ENCODE measurements around the gene CLMN.
"Not testable (repeated sequence)": the region's sequence is repeated elsewhere in the genome, so short reads cannot be mapped to it uniquely, and the experiment has no call there.

CLMN gene

DNA sequence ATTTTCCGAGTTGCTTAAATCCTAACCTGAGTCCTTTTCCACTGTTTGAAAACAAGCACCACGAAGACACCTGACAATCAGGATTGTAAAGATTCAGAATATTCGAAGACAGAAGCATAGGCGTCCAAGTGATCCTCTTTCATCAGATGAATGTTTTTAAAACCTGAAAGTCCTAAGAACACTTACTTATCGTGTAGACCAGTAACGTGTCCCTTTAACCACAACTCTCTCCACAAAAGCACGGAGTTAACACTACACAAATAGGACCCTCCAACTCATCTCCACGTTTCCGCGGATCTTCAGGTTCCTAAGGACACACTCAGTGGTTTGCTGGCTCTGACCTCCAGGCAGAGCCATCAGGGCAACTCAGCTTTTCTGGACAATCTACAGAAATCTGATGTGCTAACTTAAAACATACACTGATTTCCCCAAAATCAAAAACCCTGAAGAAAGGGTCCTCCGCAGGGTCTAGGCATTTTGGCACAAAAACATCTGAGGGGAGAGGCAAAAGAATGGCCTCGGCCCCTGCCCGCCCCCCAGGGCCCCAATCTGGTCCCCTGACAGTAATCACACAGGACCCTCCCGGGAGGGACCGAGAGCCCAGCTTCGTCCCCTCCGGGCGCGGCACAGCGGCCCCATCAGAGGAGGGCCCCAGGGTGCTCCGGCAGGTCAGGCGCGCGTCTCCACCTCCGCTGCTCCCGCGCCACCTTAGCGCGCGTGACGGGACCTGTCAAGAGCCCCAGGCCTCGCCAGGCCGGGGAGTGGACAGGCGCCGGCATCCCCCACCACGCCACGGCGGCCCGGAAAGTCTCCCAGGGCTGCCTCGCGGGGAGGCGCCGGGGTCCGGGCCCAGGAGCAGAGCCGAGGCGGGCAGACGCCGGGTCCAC, 163.3 kb downstream of the CLMN start:
- no peak for DNase-seq

DNA sequence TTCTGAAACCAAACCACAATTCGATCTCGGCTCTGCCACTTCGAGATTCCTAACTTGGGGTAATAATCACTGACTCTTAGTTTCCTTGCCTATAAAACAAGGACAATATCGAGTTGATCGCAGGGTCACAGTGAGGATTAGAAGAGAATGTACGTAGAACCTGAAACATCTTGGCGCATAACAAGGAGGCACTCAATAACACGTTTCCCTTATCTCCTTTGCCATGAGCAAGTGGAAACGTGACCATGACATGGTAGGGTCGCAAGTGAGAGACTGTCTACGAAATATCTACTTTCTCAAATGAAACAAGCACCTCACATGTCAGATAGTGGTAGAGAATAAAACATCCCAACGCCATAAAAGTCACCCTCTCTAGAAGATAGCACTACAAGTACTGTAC, 164.7 kb downstream of the CLMN start:
- no peak for DNase-seq

DNA sequence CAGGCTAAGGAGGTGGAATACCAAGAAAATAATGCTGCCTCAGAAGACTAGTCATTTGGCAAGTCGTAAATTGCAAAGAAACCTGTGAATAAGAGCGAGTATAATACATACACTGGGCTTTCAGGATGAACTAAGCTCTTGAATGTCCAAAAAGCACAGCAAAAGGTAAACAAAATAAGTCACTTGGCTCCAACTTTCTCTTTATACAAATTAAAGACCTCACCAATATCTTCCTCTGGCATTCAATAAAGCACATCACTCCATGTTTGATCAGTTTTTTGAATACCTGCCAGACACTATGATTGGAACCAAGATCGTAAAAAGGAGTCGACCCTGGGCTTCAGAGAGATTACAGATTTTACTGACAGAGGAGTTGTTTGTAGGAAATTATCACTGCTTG, 165.8 kb downstream of the CLMN start:
- DNase-seq, result no peak

DNA sequence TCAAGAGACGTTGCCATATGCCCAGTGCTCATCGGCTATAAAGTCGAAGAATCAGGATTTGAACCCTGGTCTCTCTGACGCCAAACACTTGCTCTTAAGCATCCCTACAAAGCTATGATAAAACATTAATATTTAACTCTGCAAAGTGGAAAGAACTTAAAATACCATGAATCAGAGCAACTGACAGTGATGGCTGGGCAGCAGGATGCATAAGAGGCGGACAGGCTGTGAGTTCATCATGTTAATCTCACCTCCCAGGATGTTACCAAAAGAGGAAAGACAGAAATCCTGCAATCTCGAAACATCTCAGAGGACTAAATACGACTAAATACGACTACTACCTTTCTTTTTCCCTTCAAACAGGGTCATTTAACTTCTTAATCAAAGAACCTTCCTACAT, 168.1 kb downstream of the CLMN start:
- DNase-seq, result no peak

DNA sequence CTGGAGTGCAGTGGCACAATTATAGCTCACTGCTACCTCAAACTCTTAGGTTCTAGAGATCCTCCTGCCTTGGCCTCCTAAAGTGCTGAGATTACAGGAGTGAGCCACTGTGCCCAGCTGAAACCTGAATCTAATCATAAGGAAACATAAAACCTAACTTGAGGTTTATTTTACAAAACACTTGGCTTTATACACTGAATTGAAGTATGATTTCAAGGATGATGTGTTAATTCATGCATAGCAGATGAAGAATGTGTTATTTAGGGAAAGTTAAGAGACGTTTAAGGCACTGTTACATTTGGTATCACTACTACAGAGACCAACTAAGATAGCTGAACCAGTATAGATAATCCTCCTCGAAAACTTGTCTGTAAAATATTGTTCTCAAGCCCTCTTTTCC, 168.8 kb downstream of the CLMN start:
- no peak for DNase-seq

DNA sequence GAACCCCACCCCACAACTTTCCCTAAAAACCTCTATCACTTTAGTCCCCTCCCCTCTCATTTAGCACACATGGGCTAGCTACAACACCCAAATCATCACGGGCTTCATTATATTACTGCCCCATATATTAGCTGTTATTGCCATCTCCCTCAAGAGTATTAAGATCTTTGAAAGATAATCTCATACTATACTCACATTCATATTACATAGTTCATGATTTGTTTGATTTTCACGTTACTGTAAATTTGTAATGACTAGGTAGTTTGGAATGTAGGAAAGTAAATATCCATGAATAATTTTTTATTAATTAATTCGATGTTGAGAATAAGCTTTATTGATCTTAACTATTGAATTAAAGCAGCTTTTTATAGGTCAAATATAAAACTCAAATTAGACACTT, 170.3 kb downstream of the CLMN start:
- DNase-seq, result no peak

DNA sequence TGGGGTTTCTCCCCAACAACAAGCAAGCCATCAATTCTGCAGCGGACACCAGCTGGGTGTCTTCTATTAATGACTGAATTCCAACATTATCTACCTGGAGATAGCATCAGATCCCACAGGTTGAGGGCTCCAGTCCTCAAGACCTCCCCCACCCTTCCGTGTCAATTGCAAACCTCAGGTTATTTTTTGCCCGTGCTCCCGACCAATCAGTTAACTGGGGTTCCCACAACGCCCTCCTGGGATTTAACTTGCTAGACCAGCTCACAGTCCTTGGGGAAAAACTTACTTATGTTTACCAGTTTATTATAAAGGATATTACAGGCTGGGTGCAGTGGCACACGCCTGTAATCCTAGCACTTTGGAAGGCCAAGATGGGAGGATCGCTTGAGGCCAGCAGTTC, 172.1 kb downstream of the CLMN start:
- no peak for DNase-seq

DNA sequence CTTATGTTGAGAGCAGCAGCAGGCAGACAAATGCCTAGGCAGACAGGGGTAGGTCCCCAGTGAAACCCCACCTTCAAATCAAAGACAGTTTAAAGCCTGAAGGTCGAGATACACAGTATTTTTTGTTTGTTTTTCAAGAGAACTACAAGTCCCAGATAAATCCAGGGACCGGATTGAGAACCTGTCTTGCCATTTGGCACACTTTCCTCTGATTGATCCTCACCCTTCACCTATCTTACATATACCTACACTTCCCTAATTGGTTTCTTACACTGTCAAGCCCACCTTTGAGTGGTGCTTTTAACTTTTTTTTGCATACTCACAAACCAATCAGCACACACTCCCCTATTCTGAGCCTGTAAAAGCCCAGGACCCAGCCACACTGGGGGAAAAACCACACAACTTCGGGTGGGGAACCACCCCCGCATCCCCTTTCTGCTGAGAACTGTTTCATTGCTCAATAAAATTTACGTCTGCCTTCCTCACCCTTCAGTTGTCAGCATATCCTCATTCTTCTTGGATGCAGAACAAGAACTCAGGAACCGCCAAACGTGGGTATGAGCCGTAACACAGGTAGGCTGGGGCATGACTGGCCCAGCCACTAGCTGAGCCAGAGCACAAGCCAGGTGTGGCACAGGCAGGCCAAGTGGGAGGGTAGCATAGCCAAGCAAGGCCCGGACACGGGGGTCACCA, 173.5 kb downstream of the CLMN start:
- DNase-seq, result no peak

GRCh38 chr14:95144849-95145248, 174.9 kb downstream of the CLMN start:
- no peak for DNase-seq

DNA sequence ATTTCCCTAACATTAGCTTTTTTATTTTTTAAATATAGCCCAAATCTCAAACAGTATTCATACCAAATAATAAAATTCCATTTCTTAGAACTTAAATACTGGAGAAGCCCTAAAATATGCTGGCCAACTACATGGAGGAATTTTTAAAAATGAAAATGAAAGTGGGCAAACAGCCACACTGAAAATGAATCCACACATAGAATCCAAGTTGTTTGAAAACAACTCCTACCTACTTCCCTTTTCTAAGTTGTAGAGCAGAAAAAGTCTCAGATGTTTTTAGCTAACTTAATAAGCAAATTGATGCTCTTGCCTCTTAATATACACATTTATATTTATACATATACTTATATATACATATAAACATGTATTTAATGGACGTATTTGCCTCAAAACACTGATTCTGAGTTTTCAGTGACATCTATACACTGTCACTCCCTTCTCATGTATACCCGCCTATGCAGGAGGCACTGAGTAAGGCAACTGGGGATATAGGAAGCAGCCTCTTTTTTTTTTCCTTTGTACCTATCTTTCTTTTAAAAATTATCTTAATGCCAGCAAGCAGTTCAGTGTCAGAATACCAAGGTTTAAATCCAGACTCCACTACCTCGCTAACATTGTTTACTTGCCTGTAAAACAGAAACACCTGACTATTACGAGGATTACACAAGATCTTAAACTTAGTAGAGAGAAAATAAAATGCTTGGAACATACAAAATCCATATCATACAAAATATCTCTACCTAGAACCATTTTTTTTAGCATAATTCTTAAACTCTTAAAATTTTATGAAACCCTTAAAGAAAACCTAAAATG, 175.7 kb downstream of the CLMN start:
- no peak for DNase-seq

GRCh38 chr14:95142208-95142607, 177.5 kb downstream of the CLMN start:
- DNase-seq, result no peak

DNA sequence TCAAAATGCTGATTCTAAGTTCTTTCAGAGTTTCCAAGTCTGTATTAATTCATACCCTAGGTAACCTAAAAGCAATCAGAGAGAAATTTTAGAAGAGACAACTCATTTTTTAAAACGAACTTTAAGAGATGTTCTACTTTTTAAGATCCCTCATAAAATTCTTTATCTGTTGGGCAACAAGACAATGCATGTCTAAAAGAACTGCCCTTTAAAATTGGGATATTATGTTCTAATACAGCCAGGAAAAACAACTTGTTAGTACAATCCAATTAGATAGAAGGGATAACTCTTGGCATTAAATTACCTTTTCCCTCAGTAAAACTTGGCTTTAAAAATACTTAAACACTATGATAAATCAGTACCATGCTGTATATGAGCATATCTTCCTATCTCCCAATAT, 178.0 kb downstream of the CLMN start:
- no peak for DNase-seq

DNA sequence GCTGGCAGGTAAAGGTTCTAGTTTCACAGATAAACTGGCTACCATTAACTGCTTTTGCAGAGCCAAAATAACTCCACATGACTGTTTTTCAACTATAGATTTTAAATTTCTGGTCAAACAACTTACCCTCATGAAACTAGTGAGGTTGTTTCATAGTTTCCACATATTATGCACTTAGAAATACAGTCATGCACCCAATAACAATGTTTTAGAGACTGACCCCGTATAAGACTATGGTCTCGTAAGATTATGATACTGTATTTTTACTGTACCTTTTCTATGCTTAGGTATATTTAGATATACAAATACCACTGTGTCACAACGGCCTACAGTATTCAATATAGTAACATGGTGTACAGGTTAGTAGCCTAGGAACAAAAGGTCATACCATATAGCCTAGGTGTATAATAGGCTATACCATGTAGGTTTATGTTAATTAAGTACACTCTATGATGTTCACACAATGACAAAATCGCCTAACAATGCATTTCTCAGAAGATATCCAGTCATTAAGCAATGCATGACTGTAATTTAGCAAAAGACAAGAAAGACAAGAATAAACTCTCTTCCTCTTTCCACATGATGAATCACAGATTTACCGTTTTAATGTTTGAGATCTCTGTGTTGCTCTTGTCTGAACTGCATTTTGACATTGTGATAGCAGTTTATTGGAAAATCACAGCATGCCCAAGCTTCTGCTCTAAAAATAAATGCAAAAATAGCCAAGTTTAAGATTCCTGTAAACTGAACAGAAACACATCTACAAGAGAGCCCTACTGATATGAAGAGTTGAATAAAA, 179.4 kb downstream of the CLMN start:
- DNase-seq, result no peak

DNA sequence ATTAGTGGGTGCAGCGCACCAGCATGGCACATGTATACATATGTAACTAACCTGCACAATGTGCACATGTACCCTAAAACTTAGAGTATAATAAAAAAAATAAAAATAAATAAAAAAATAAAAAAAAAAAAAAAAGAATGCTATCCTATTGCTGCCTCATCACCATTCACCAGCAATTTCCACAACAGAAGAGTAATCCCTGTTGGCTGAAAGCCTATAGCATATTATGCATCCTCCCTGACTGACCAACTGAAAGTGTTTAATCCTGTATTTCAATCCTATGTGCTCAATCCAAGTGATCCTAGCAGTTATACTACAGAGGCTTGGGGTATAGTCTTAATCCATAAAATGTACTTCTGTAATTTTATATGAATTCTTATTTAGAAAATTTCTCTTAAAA, 180.8 kb downstream of the CLMN start:
- DNase-seq, result no peak

GRCh38 chr14:95138455-95138854, 181.3 kb downstream of the CLMN start:
- not testable (repeated sequence) for DNase-seq

DNA sequence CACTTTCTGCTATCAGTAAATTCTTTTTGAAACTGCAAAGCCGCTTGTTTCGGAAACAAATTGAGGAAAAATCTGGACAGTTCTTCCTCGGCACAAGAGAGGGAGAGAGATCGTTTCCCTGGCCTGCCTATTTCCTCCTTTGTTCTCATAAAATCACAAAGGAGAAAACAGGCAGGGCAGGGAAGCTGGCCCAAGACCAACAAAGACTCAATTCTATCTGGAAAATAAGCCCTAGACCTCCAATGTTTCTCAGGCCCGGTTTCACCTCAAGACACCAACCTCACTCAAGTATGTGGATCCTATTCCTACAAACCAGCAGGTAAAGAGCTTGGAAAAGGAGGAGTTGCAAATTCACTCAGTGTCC, 181.9 kb downstream of the CLMN start:
- no peak for DNase-seq

DNA sequence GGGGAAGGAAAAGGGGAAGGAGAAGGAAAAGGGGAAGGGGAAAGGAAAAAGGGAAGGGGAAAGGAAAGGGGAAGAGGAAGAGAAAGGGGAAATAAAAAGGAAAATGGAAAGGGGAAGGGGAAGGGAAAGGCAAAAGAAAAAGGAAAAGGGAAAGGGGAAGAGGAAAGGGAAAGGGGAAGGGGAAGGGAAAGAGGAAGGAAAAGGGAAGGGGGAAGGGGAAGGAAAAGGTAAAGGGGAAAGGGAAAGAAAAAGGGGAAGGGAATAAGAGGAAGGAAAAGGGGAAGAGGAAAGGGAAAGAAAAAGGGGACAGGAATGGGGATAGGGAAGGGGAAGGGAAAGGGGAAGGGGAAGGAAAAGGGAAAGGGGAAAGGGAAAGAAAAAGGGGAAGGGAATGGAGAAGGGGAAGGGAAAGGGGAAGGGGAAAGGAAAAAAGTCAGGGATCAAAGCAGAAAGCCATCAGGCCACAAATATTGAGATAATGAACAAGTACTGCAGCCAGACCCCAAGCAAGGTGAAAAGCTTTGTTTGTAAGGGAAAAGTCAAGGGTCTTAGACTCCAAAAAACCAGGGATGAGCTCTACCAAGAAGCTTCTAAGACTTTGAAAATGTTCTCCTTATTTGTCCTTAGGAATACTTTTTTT, 182.4 kb downstream of the CLMN start:
- DNase-seq, result no peak

- DNase-seq, result no peak
Observed at GRCh38 chr14:95136631-95137030, 183.1 kb downstream of the CLMN start.

DNA sequence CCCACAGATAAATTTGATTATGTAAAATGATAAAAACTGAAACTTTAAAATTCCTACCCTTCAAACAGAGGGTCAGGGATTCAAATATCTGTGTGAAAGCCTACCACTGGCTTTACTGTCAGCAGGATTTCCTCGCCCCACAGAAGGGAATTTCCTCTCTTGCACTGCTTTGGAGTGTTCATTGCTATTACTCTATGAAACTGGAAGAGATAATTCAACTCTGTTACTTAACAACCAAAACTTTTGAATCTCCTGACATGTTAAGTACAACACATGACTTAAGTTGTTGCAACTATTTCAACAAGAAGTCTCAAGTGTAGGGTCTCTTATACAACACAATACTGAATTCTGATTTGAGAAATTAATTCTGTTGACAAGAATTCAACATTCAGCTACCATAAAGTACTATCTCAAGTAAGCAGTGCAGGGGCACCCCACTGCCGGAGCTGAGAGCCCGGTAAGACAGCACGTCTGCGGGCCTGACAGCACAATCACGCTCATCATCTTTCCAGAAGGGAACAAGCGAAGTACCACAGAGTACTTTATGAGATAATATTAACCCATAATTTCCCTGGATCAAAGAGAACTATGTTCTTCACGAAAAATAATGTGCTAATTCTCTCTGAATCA, 185.3 kb downstream of the CLMN start:
- no peak for DNase-seq

- no peak for DNase-seq
Observed at GRCh38 chr14:95133282-95133681, 186.4 kb downstream of the CLMN start.

- DNase-seq, result no peak
Observed at GRCh38 chr14:95132760-95133159, 186.9 kb downstream of the CLMN start.
